ENCODE data around the gene ZNF415. TPM values are rescaled to one million over a fixed set of nuclear protein-coding genes. Genes with fewer than 3 reads are reported as not detected.

Gene ZNF415
- polyA plus RNA-seq, 4 donors: 18.7 to 28.2 (median 22.1) TPM

GRCh38 chr19:53057904-53058580 lies 74.7 kb downstream of the ZNF415 start:
- DNase-seq (ENCODE audit: low read depth in 4 of 4, low spot score in 2 of 4): peak in 2 of 4 donors; percentile 31 to 45

Other genes with a start within 250 kb of the ZNF415 start
- 10 to 100 TPM; 14.7 to 49.8 (median 32.0) TPM for gene ZNF320, start 235.3 kb downstream of the ZNF415 start, polyA plus RNA-seq (ENCODE audit: insufficient read length in 4 of 4)
- 10 to 100 TPM in 3 of 4 donors, 1 to 10 TPM in 1; 9.5 to 18.1 (median 12.9) TPM for gene ZNF888, start 209.5 kb downstream of the ZNF415 start, polyA plus RNA-seq (ENCODE audit: insufficient read length in 4 of 4)
- 10 to 100 TPM; 11.9 to 18.3 (median 15.7) TPM for gene ZNF816, start 170.0 kb downstream of the ZNF415 start, polyA plus RNA-seq (ENCODE audit: insufficient read length in 4 of 4)
- gene ERVV-1, start 119.0 kb downstream of the ZNF415 start, polyA plus RNA-seq (ENCODE audit: insufficient read length in 4 of 4): under 1 TPM; 0.08 to 0.21 (median 0.10) TPM
- gene ERVV-2, start 88.2 kb downstream of the ZNF415 start, polyA plus RNA-seq (ENCODE audit: insufficient read length in 4 of 4): under 1 TPM in 1 of 4 donors, not detected in 3; 0.17 TPM
- gene ZNF160, start 29.5 kb downstream of the ZNF415 start, polyA plus RNA-seq (ENCODE audit: insufficient read length in 4 of 4): 10 to 100 TPM; 29.5 to 90.9 (median 48.3) TPM
- 10 to 100 TPM in 3 of 4 donors, 1 to 10 TPM in 1; 9.7 to 16.9 (median 12.0) TPM for gene ZNF347, start 26.1 kb upstream of the ZNF415 start, polyA plus RNA-seq (ENCODE audit: insufficient read length in 4 of 4)
- gene ZNF665, start 60.4 kb upstream of the ZNF415 start, polyA plus RNA-seq (ENCODE audit: insufficient read length in 4 of 4): 10 to 100 TPM in 1 of 4 donors, 1 to 10 TPM in 3; 6.3 to 12.9 (median 9.1) TPM
- 10 to 100 TPM; 45.6 to 53.5 (median 49.5) TPM for gene ZNF677, start 122.0 kb upstream of the ZNF415 start, polyA plus RNA-seq (ENCODE audit: insufficient read length in 4 of 4)
- under 1 TPM in 2 of 4 donors, not detected in 2; 0.17 to 0.33 TPM for gene VN1R2, start 125.4 kb upstream of the ZNF415 start, polyA plus RNA-seq (ENCODE audit: insufficient read length in 4 of 4)
- not detected for gene VN1R4, start 134.8 kb upstream of the ZNF415 start, polyA plus RNA-seq (ENCODE audit: insufficient read length in 4 of 4)
- gene ZNF845, start 200.8 kb upstream of the ZNF415 start, polyA plus RNA-seq (ENCODE audit: insufficient read length in 4 of 4): 10 to 100 TPM in 1 of 4 donors, 1 to 10 TPM in 3; 7.5 to 10.8 (median 9.0) TPM
- 10 to 100 TPM in 3 of 4 donors, 1 to 10 TPM in 1; 9.4 to 14.3 (median 11.9) TPM for gene ZNF525, start 232.8 kb upstream of the ZNF415 start, polyA plus RNA-seq (ENCODE audit: insufficient read length in 4 of 4)

Data from left renal cortex interstitium (tissue), 4 donors.